HG03108 (cell line): Measurements from ENCODE around the gene VANGL2.
"Not testable (repeated sequence)": the region's sequence is repeated elsewhere in the genome, so short reads cannot be mapped to it uniquely, and the experiment has no call there.

Experiments
- ATAC-seq: cut with Tn5 transposase; IDR thresholded peaks from one replicate; pipeline ENCODE4 v1.9.1; 2021; ENCODE audit warnings: moderate library complexity; ENCODE audit not compliant: unreplicated experiment

VANGL2 gene

GRCh38 chr1:160370561-160371345 lies 29.6 kb upstream of the VANGL2 start:
- no peak for ATAC-seq

- ATAC-seq = no peak
Observed at GRCh38 chr1:160371346-160371631, 29.1 kb upstream of the VANGL2 start.

- no peak for ATAC-seq
Observed at GRCh38 chr1:160371756-160372155, 28.6 kb upstream of the VANGL2 start.

GRCh38 chr1:160373696-160374095 lies 26.7 kb upstream of the VANGL2 start:
- ATAC-seq = no peak

- ATAC-seq = no peak
Observed at GRCh38 chr1:160374306-160375110, 25.9 kb upstream of the VANGL2 start.

- no peak for ATAC-seq
Observed at GRCh38 chr1:160375788-160376524, 24.4 kb upstream of the VANGL2 start.

GRCh38 chr1:160376525-160377131 lies 23.7 kb upstream of the VANGL2 start:
- ATAC-seq = no peak

- ATAC-seq = no peak
Observed at GRCh38 chr1:160377585-160378206, 22.7 kb upstream of the VANGL2 start.

GRCh38 chr1:160384812-160385211 lies 15.6 kb upstream of the VANGL2 start:
- ATAC-seq = not testable (repeated sequence)

- ATAC-seq = not testable (repeated sequence)
Observed at GRCh38 chr1:160388406-160388805, 12.0 kb upstream of the VANGL2 start.

GRCh38 chr1:160394673-160395072 lies 5.7 kb upstream of the VANGL2 start:
- ATAC-seq = no peak

- ATAC-seq = no peak
Observed at GRCh38 chr1:160397651-160398050, 2.7 kb upstream of the VANGL2 start.

- no peak for ATAC-seq
Observed at GRCh38 chr1:160398823-160399222, 1.5 kb upstream of the VANGL2 start.

- ATAC-seq = no peak
Observed at GRCh38 chr1:160399544-160400222, 681 bp upstream of the VANGL2 start.

GRCh38 chr1:160400646-160401486 lies 502 bp downstream of the VANGL2 start:
- ATAC-seq = no peak

GRCh38 chr1:160401487-160401805 lies 1.1 kb downstream of the VANGL2 start:
- no peak for ATAC-seq

GRCh38 chr1:160402001-160402795 lies 1.8 kb downstream of the VANGL2 start:
- ATAC-seq = no peak

- no peak for ATAC-seq
Observed at GRCh38 chr1:160403244-160403643, 2.9 kb downstream of the VANGL2 start.

- ATAC-seq = no peak
Observed at GRCh38 chr1:160404094-160404493, 3.7 kb downstream of the VANGL2 start.
